Panc1 (cell line): ENCODE results near the gene ZNF85.

ENCODE experiments used
- SIN3A ChIP-seq: IDR thresholded peaks from 2 replicates; pipeline ENCODE4 v1.6.1; 2012; ENCODE audit warnings: low read depth, mild to moderate bottlenecking, low read length, moderate library complexity, borderline replicate concordance; ENCODE audit not compliant: insufficient read depth
- TF ChIP-seq, protein P1 (sequence below): fragments of 450-650 bp; IDR thresholded peaks from 2 replicates; pipeline ENCODE4 v1.5.1; 2017; ENCODE audit warnings: mild to moderate bottlenecking
- TF ChIP-seq, protein P2 (sequence below), 2 experiments: IDR thresholded peaks; 2 replicates each; pipeline ENCODE4 v1.6.1; 2011 to 2012; ENCODE audit warnings: low read depth in 2 of 2, control low read depth in 1 of 2, low read length in 1 of 2, mild to moderate bottlenecking in 1 of 2, moderate library complexity in 1 of 2; ENCODE audit not compliant: insufficient read depth in 1 of 2

DNA sequence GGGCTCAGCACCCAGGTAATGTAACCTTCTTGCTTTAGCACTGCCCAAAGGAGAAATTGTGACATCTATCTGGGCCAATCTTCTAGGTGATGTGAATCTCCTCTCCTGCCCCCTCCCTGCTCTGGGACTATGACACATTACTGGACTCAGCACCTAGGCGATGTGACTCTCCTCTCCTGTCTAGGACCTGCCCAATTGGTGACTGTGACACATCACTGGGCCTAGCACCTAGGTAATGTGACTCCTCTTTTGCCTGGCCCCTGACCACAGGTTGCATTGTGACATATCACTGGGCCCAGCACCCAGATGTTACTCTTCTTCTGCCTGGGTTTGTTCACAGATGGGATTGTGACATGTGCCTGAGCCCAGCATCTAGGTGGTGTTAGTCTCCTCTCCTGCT lies 45.0 kb downstream of the ZNF85 start:
- TF ChIP-seq, protein P1, sequence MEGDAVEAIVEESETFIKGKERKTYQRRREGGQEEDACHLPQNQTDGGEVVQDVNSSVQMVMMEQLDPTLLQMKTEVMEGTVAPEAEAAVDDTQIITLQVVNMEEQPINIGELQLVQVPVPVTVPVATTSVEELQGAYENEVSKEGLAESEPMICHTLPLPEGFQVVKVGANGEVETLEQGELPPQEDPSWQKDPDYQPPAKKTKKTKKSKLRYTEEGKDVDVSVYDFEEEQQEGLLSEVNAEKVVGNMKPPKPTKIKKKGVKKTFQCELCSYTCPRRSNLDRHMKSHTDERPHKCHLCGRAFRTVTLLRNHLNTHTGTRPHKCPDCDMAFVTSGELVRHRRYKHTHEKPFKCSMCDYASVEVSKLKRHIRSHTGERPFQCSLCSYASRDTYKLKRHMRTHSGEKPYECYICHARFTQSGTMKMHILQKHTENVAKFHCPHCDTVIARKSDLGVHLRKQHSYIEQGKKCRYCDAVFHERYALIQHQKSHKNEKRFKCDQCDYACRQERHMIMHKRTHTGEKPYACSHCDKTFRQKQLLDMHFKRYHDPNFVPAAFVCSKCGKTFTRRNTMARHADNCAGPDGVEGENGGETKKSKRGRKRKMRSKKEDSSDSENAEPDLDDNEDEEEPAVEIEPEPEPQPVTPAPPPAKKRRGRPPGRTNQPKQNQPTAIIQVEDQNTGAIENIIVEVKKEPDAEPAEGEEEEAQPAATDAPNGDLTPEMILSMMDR, result no peak
- no peak for TF ChIP-seq SIN3A
- TF ChIP-seq, protein P2, sequence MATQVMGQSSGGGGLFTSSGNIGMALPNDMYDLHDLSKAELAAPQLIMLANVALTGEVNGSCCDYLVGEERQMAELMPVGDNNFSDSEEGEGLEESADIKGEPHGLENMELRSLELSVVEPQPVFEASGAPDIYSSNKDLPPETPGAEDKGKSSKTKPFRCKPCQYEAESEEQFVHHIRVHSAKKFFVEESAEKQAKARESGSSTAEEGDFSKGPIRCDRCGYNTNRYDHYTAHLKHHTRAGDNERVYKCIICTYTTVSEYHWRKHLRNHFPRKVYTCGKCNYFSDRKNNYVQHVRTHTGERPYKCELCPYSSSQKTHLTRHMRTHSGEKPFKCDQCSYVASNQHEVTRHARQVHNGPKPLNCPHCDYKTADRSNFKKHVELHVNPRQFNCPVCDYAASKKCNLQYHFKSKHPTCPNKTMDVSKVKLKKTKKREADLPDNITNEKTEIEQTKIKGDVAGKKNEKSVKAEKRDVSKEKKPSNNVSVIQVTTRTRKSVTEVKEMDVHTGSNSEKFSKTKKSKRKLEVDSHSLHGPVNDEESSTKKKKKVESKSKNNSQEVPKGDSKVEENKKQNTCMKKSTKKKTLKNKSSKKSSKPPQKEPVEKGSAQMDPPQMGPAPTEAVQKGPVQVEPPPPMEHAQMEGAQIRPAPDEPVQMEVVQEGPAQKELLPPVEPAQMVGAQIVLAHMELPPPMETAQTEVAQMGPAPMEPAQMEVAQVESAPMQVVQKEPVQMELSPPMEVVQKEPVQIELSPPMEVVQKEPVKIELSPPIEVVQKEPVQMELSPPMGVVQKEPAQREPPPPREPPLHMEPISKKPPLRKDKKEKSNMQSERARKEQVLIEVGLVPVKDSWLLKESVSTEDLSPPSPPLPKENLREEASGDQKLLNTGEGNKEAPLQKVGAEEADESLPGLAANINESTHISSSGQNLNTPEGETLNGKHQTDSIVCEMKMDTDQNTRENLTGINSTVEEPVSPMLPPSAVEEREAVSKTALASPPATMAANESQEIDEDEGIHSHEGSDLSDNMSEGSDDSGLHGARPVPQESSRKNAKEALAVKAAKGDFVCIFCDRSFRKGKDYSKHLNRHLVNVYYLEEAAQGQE (IDR thresholded peaks at IDR 0.05; ENCODE audit: insufficient read depth in 1 of 2, low read depth in 2 of 2, low read length in 1 of 2), result no peak
